ENCODE results near the gene NARF. TPM values are rescaled to one million over a fixed set of nuclear protein-coding genes. Genes with fewer than 3 reads are reported as not detected.

Gene NARF
- total RNA-seq, 1 experiment from 2014 or later = 59.5 TPM

DNA sequence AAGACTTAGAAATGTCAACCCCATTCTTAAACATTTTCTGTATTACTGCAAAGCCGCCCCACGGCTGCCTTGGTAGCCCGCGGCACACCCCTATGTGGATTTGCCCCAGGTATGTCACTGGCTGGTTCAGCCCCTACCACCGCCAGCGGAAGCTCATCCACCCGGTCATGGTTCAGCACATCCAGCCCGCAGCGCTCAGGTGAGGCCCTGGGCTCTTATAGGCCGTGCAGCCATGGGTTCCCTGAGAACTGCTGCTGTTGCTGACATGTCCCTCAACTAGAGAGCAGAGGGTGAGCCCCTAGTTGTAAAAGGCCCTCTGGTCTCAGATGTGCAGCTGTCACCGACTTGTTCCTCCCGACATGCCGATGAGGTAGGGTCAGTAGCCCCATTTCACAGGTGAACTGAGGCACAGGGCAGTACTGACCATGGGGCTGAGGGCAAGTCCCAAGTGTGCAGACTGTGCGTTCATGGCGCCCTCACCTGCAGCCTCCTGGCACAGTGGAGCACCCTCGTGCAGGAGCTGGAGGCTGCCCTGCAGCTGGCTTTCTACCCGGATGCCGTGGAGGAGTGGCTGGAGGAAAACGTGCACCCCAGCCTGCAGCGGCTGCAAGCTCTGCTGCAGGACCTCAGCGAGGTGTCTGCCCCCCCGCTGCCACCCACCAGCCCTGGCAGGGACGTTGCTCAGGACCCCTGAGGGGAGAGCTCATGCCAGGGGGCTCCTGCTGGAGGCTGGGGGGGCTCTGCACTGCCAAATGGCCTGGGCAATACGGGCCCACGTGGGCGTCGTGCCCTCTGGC is 16.7 kb upstream of the NARF start:
- Histone ChIP-seq H3K9ac (ENCODE audit: low read length) (no peak overlapping the region), H3F3A (ENCODE audit: low read length, unreplicated experiment) (no peaks in the 10 kb centered on the region), H3K9me3 (ENCODE audit: low read length) (no peaks in the 10 kb centered on the region), H3K4me3 (ENCODE audit: low read length) (no peak overlapping the region), H3K27me3 (ENCODE audit: low read length) (no peaks in the 10 kb centered on the region), H3K79me2 (ENCODE audit: low read length) (no peaks in the 10 kb centered on the region), H3K27ac (ENCODE audit: low read length) (no peak overlapping the region), H2AFZ (ENCODE audit: low read length) (no peak overlapping the region), H4K20me1 (ENCODE audit: low read length) (no peaks in the 10 kb centered on the region), H3K36me3 (ENCODE audit: low read depth, low read length) (no peaks in the 10 kb centered on the region), H3K4me2 (ENCODE audit: low read length) (no peak overlapping the region), H3K9me2 (replicated peaks; ENCODE audit: low read length) (no peaks in the 10 kb centered on the region), H3K4me1 (ENCODE audit: insufficient read depth, low read length) (no peaks in the 10 kb centered on the region)
- ChIA-PET POLR2A (ENCODE audit: unreplicated experiment) (no interaction called here), CTCF (no interaction called here)
- no TSS peak for BruUV-seq (replicated peaks)
- TF ChIP-seq EZH2 (IDR thresholded peaks at IDR 0.05; ENCODE audit: low read length, unreplicated experiment) (no peak), EZH2phosphoT487 (IDR thresholded peaks at IDR 0.05; ENCODE audit: borderline replicate concordance, low read length) (no peak), CTCF (conservative IDR thresholded peaks at IDR 0.05; ENCODE audit: low read depth, low read length) (no peak)
- ATAC-seq (no peak), DNase-seq (no peak)
- intact Hi-C loops (cut with micrococcal nuclease) = no loop called here

- ChIA-PET CTCF (no interaction called here), POLR2A (ENCODE audit: unreplicated experiment) (no interaction called here)
- DNase-seq = no peak
- Histone ChIP-seq H3K9ac (ENCODE audit: low read length) (no peak overlapping the region), H4K20me1 (ENCODE audit: low read length) (no peaks in the 10 kb centered on the region), H3K4me3 (ENCODE audit: low read length) (no peak overlapping the region), H3K27ac (ENCODE audit: low read length) (no peak overlapping the region), H3K9me3 (ENCODE audit: low read length) (no peaks in the 10 kb centered on the region), H3K27me3 (ENCODE audit: low read length) (no peaks in the 10 kb centered on the region), H2AFZ (ENCODE audit: low read length) (no peak overlapping the region), H3K36me3 (ENCODE audit: low read depth, low read length) (no peaks in the 10 kb centered on the region), H3K79me2 (ENCODE audit: low read length) (no peaks in the 10 kb centered on the region), H3K4me2 (ENCODE audit: low read length) (no peak overlapping the region), H3K4me1 (ENCODE audit: insufficient read depth, low read length) (no peaks in the 10 kb centered on the region), H3F3A (ENCODE audit: low read length, unreplicated experiment) (no peaks in the 10 kb centered on the region), H3K9me2 (replicated peaks; ENCODE audit: low read length) (no peaks in the 10 kb centered on the region)
- ATAC-seq = no peak
- TSS peak; percentile 45 for BruUV-seq (replicated peaks)
- TF ChIP-seq EZH2phosphoT487 (IDR thresholded peaks at IDR 0.05; ENCODE audit: borderline replicate concordance, low read length) (no peak), CTCF (conservative IDR thresholded peaks at IDR 0.05; ENCODE audit: low read depth, low read length) (no peak), EZH2 (IDR thresholded peaks at IDR 0.05; ENCODE audit: low read length, unreplicated experiment) (no peak)
- intact Hi-C loops (cut with micrococcal nuclease) = no loop called here
Observed at GRCh38 chr17:82442643-82443464, 15.7 kb upstream of the NARF start.
